H1 (cell line): ENCODE measurements around the gene CIAO2B. TPM values are rescaled to one million over a fixed set of nuclear protein-coding genes. Genes with fewer than 3 reads are reported as not detected.

Experiments used
- CTCF ChIA-PET: fragments of 300-600 bp; sonication (Branson Sonifier 250); formaldehyde crosslinking; loops from one replicate; lab custom pipeline; 2021; ENCODE audit not compliant: partially characterized antibody; lab: Charles Lee
- POLR2A ChIA-PET: fragments of 300-600 bp; sonication (Branson Sonifier 250); formaldehyde crosslinking; loops from one replicate; lab custom pipeline; 2021; ENCODE audit warnings: inconsistent platforms; ENCODE audit not compliant: partially characterized antibody; lab: Charles Lee
- DNase-seq, 2 experiments: peaks; one replicate each; pipeline versions ENCODE4 v3.0.0 to v3.0.0-alpha.2; 2010 to 2022; ENCODE audit warnings: low spot score in 2 of 2, low read depth in 1 of 2, mixed read lengths in 1 of 2
- FAIRE-seq: peaks from 2 replicates; lab custom pipeline; 2011; peaks lifted over from hg19 to GRCh38; lab: Jason Lieb, UNC
- H2AFZ ChIP-seq: 2 replicates; pipeline ENCODE4 v1.8.1; 2012; ENCODE audit warnings: low read length, inconsistent platforms
- H2AK5ac ChIP-seq: 2 replicates; pipeline ENCODE4 v1.6.1; 2013; ENCODE audit warnings: low read depth, low read length
- H2BK120ac ChIP-seq: replicated peaks from 2 replicates; pipeline ENCODE3; 2013; ENCODE audit warnings: low read depth, low read length, inconsistent platforms
- H2BK12ac ChIP-seq: 2 replicates; pipeline ENCODE4 v1.6.1; 2013; ENCODE audit warnings: low read depth, low read length
- H2BK15ac ChIP-seq: 2 replicates; pipeline ENCODE4 v1.6.1; 2013; ENCODE audit warnings: low read length
- H2BK20ac ChIP-seq: 2 replicates; pipeline ENCODE4 v1.6.1; 2013; ENCODE audit warnings: low read length
- H2BK5ac ChIP-seq: 2 replicates; pipeline ENCODE4 v1.6.1; 2013; ENCODE audit warnings: low read depth, low read length
- H3K14ac ChIP-seq: 2 replicates; pipeline ENCODE4 v1.6.1; 2013; ENCODE audit warnings: inconsistent platforms; ENCODE audit not compliant: insufficient read length
- H3K18ac ChIP-seq: 2 replicates; pipeline ENCODE4 v1.6.1; 2013; ENCODE audit warnings: low read length; ENCODE audit errors: extremely low read depth
- H3K23ac ChIP-seq: 2 replicates; pipeline ENCODE4 v1.6.1; 2013; ENCODE audit warnings: inconsistent platforms; ENCODE audit not compliant: insufficient read length
- H3K23me2 ChIP-seq: 2 replicates; pipeline ENCODE4 v1.6.1; 2013; ENCODE audit warnings: low read depth, low read length
- H3K27ac ChIP-seq: 2 replicates; pipeline ENCODE4 v1.6.1; 2011; ENCODE audit warnings: low read depth, low read length, inconsistent platforms
- H3K27me3 ChIP-seq, 4 experiments: replicated peaks in 1 of 4; 1 replicate in 1 of 4; 2 replicates in 3 of 4; pipeline versions ENCODE4 v1.6.1 to v1.8.1; 2011 to 2013; ENCODE audit warnings: low read length in 3 of 4, mild to moderate bottlenecking in 3 of 4, inconsistent platforms in 2 of 4, mixed read lengths in 2 of 4, moderate library complexity in 1 of 4; ENCODE audit not compliant: control insufficient read depth in 3 of 4, insufficient read depth in 3 of 4; ENCODE audit errors: extremely low read depth in 1 of 4
- H3K36me3 ChIP-seq, 4 experiments: 2 replicates each; pipeline versions ENCODE4 v1.6.1 to v1.8.1; 2011 to 2013; ENCODE audit warnings: mild to moderate bottlenecking in 4 of 4, low read length in 3 of 4, moderate library complexity in 2 of 4, control low read depth in 1 of 4, inconsistent platforms in 1 of 4; ENCODE audit not compliant: insufficient read depth in 4 of 4, control insufficient read depth in 2 of 4
- H3K4ac ChIP-seq: replicated peaks from 2 replicates; pipeline ENCODE3; 2013; ENCODE audit warnings: low read length, low read depth, mixed read lengths, inconsistent platforms; ENCODE audit not compliant: insufficient read length
- H3K4me1 ChIP-seq, 4 experiments: replicated peaks in 1 of 4; 1 replicate in 1 of 4; 2 replicates in 3 of 4; pipeline versions ENCODE4 v1.6.1 to v1.8.1; 2011 to 2013; ENCODE audit warnings: low read length in 3 of 4, inconsistent platforms in 2 of 4, mixed read lengths in 1 of 4; ENCODE audit not compliant: insufficient read depth in 4 of 4, control insufficient read depth in 3 of 4
- H3K4me2 ChIP-seq, 2 experiments: 2 replicates each; pipeline versions ENCODE4 v1.6.1 to v1.8.1; 2011 to 2013; ENCODE audit warnings: low read depth in 2 of 2, low read length in 2 of 2, control low read depth in 1 of 2, inconsistent platforms in 1 of 2, mild to moderate bottlenecking in 1 of 2; ENCODE audit not compliant: insufficient read depth in 1 of 2
- H3K4me3 ChIP-seq, 4 experiments: fragments of 200-600, 300-600 bp in 1 of 4; sonication (generic), shearing (Covaris generic), sonication (Bioruptor Twin) in 1 of 4; 2 replicates each; pipeline versions ENCODE4 v1.5.1 to v1.8.1; 2011 to 2016; ENCODE audit warnings: low read length in 4 of 4, low read depth in 3 of 4, control low read depth in 2 of 4, inconsistent platforms in 2 of 4, mild to moderate bottlenecking in 2 of 4, mixed read lengths in 1 of 4, moderate library complexity in 1 of 4; ENCODE audit not compliant: insufficient read depth in 2 of 4; ENCODE audit errors: extremely low read depth in 1 of 4
- H3K56ac ChIP-seq: replicated peaks from 2 replicates; pipeline ENCODE3; 2013; ENCODE audit warnings: low read depth, mild to moderate bottlenecking, mixed read lengths, low read length, inconsistent platforms; ENCODE audit not compliant: insufficient read length
- H3K79me1 ChIP-seq: 2 replicates; pipeline ENCODE4 v1.6.1; 2013; ENCODE audit warnings: low read depth, low read length, control low read depth
- H3K79me2 ChIP-seq, 2 experiments: 2 replicates each; pipeline versions ENCODE4 v1.6.1 to v1.8.1; 2012 to 2013; ENCODE audit warnings: low read length in 2 of 2, mild to moderate bottlenecking in 2 of 2, inconsistent platforms in 1 of 2; ENCODE audit not compliant: insufficient read depth in 2 of 2, control insufficient read depth in 1 of 2
- H3K9ac ChIP-seq, 4 experiments: replicated peaks in 1 of 4; 1 replicate in 1 of 4; 2 replicates in 3 of 4; pipeline versions ENCODE4 v1.6.1 to v1.8.1; 2011 to 2013; ENCODE audit warnings: low read depth in 3 of 4, low read length in 3 of 4, control low read depth in 2 of 4, mild to moderate bottlenecking in 2 of 4, moderate library complexity in 2 of 4, inconsistent platforms in 1 of 4; ENCODE audit errors: extremely low read depth in 1 of 4
- H3K9me3 ChIP-seq, 2 experiments: 2 replicates each; pipeline versions ENCODE4 v1.6.1 to v1.8.1; 2012 to 2013; ENCODE audit warnings: mild to moderate bottlenecking in 2 of 2, moderate library complexity in 2 of 2, control low read depth in 1 of 2, inconsistent platforms in 1 of 2, low read depth in 1 of 2, low read length in 1 of 2, mixed read lengths in 1 of 2; ENCODE audit not compliant: insufficient read depth in 2 of 2
- H4K20me1 ChIP-seq, 2 experiments: replicated peaks in 1 of 2; 2 replicates each; pipeline versions ENCODE3 to v1.8.1; 2011 to 2013; ENCODE audit warnings: inconsistent platforms in 2 of 2, low read length in 2 of 2, mild to moderate bottlenecking in 1 of 2; ENCODE audit not compliant: insufficient read depth in 2 of 2, control insufficient read depth in 1 of 2
- H4K5ac ChIP-seq: 2 replicates; pipeline ENCODE4 v1.6.1; 2013; ENCODE audit warnings: low read length, low read depth, mixed read lengths, inconsistent platforms; ENCODE audit not compliant: insufficient read length
- H4K8ac ChIP-seq: 2 replicates; pipeline ENCODE4 v1.8.0; 2013; ENCODE audit warnings: mild to moderate bottlenecking, moderate library complexity, low read length, inconsistent platforms; ENCODE audit not compliant: insufficient read depth; ENCODE audit errors: extremely low read depth
- H4K91ac ChIP-seq: replicated peaks from 2 replicates; pipeline ENCODE3; 2013; ENCODE audit warnings: low read length, mixed read lengths, inconsistent platforms; ENCODE audit not compliant: insufficient read length
- E2F6 ChIP-seq: IDR thresholded peaks from 2 replicates; pipeline ENCODE4 v1.6.1; 2012; ENCODE audit warnings: inconsistent platforms
- JUN ChIP-seq: IDR thresholded peaks from 2 replicates; pipeline ENCODE4 v1.6.1; 2011; ENCODE audit warnings: low read depth, mild to moderate bottlenecking, improper control_type of control experiment, low read length
- SRF ChIP-seq: IDR thresholded peaks from 2 replicates; pipeline ENCODE4 v1.6.1; 2011; ENCODE audit warnings: mild to moderate bottlenecking, low read depth, low read length, moderate library complexity
- WGBS, 2 experiments: shearing (Covaris generic) in 1 of 2; methylation state at CpG; one replicate each; pipeline versions ENCODE4 v1.1.6 to v1.1.7; 2013 to 2015; ENCODE audit warnings: low lambda C conversion rate in 2 of 2, mixed read lengths in 2 of 2, inconsistent platforms in 1 of 2, low coverage in 1 of 2, missing lambda C conversion rate in 1 of 2; ENCODE audit not compliant: insufficient replicate concordance in 2 of 2, insufficient coverage in 1 of 2, insufficient read length in 1 of 2; ENCODE audit errors: extremely low coverage in 1 of 2, missing lambda C conversion rate in 1 of 2; 5-methylcytosine and 5-hydroxymethylcytosine counted together
- polyA plus RNA-seq, 7 experiments: library from polyadenylated mRNA; depleted of rRNA in 3 of 7; stranded (reverse) in 5 of 7; unstranded in 2 of 7; fragments of >200 nt in 5 of 7; fragments of 200-250 nt in 2 of 7; gene quantifications; 1 replicate in 5 of 7; 2 replicates in 1 of 7; 4 replicates in 1 of 7; pipeline versions ENCODE4 v1.2.1 to v1.2.3, GENCODE V29; 2011 to 2013; ENCODE audit warnings: missing spikeins in 2 of 7, mixed read lengths in 2 of 7
- total RNA-seq: library from RNA; stranded (reverse); fragmentation: NEBNext Ultra II Directional; extraction: Animal tissue kit (Norgen Biotek cat#: 25700); gene quantifications from 2 replicates; pipeline ENCODE4 v1.2.1, GENCODE V29; 2021

The CIAO2B gene
- total and polyA plus RNA-seq, 2 of the 8 experiments (the other 6 are each of a cell fraction or from before 2014, with no cell fraction given), result 65.6 to 248 TPM

GRCh38 chr16:66898207-66898606, 36.0 kb downstream of the CIAO2B start:
- FAIRE-seq, result no peak
- Histone ChIP-seq H3K4me2 (no peak overlapping the region), H3K18ac (no peak overlapping the region), H3K56ac (no peak overlapping the region), H3K9ac (no peak overlapping the region), H2AFZ (no peak overlapping the region), H2BK5ac (no peak overlapping the region), H4K20me1 (peaks cover 4 to 9% of the 10 kb centered on the region in 2 experiments), H3K23ac (no peak overlapping the region), H3K4ac (no peak overlapping the region), H4K91ac (no peak overlapping the region), H2BK20ac (no peak overlapping the region), H2BK15ac (no peak overlapping the region), H3K4me1 (peaks cover 0 to 6% (median 2%) of the 10 kb centered on the region in 4 experiments; a peak in 3 of 7 replicates), H3K79me2 (no peaks in the 10 kb centered on the region), H2BK12ac (no peak overlapping the region), H3K79me1 (no peaks in the 10 kb centered on the region), H4K5ac (no peak overlapping the region), H3K9me3 (no peaks in the 10 kb centered on the region), H4K8ac (no peak overlapping the region), H2BK120ac (no peak overlapping the region), H3K27ac (no peak overlapping the region), H3K4me3 (no peak overlapping the region), H3K36me3 (no peaks in the 10 kb centered on the region), H3K27me3 (no peaks in the 10 kb centered on the region; a peak in 1 of 7 replicates), H3K14ac (no peak overlapping the region), H3K23me2 (no peaks in the 10 kb centered on the region), H2AK5ac (no peak overlapping the region)
- no peak for DNase-seq
- WGBS, 2 experiments, result 95% methylated on average over 2 of the region's 3 CpGs; no CpG with 5 or more reads in 1 of the 2 experiments
- ChIA-PET POLR2A (interaction anchor here (1.3 kb wide), 2 partner anchors 20 to 30 kb away, joined by 3 read pairs; partner anchors contain the start of gene CDH16), CTCF (interaction anchor here (1.0 to 42.0 kb wide), 4 partner anchors 17 to 128 kb away, joined by 3 to 1009 read pairs (median 24); partner anchors contain the start of genes CDH16, CIAO2B and RRAD)
- no peak for TF ChIP-seq JUN
- TF ChIP-seq E2F6, result no peak
- no peak for TF ChIP-seq SRF
